HepG2 (cell line): ENCODE measurements around the gene SYNDIG1.

ENCODE experiments used
- DDIT3 ChIP-seq: sonication (generic); formaldehyde crosslinking; IDR thresholded peaks from 2 replicates; pipeline ENCODE4 v1.4.0; 2020; ENCODE audit warnings: mild to moderate bottlenecking, missing genetic modification reagents
- JUN ChIP-seq: sonication (generic); formaldehyde crosslinking; IDR thresholded peaks from 2 replicates; pipeline ENCODE4 v1.4.0; 2020; ENCODE audit warnings: mild to moderate bottlenecking, missing genetic modification reagents
- MXI1 ChIP-seq: IDR thresholded peaks from 3 replicates; pipeline ENCODE4 v1.6.1; 2012; ENCODE audit warnings: low read depth, low read length, inconsistent platforms, borderline replicate concordance
- NBN ChIP-seq: fragments of 450-650 bp; conservative IDR thresholded peaks from 2 replicates; pipeline ENCODE4 v1.6.1; 2017
- YEATS2 ChIP-seq: sonication (generic); formaldehyde crosslinking; IDR thresholded peaks from 2 replicates; pipeline ENCODE4 v1.4.0; 2020; ENCODE audit warnings: missing genetic modification reagents, borderline replicate concordance

GRCh38 chr20:24572140-24572539, 102.7 kb downstream of the SYNDIG1 start:
- no peak for TF ChIP-seq NBN
- no peak for TF ChIP-seq JUN (CRISPR knock-in tag)
- no peak for TF ChIP-seq MXI1
- TF ChIP-seq YEATS2, result no peak
- TF ChIP-seq DDIT3 (CRISPR knock-in tag), result no peak
